Measurements from ENCODE around the gene TPRG1L.

Gene TPRG1L

GRCh38 chr1:3603156-3603555 is 21.7 kb upstream of the TPRG1L start (continued):
- no peak for TF ChIP-seq EGR2 (tag by site-specific recombination; IDR thresholded peaks at IDR 0.05; ENCODE audit: low read depth)
- TF ChIP-seq ZNF211 (tag by site-specific recombination; IDR thresholded peaks at IDR 0.05; ENCODE audit: low read depth): no peak

DNA sequence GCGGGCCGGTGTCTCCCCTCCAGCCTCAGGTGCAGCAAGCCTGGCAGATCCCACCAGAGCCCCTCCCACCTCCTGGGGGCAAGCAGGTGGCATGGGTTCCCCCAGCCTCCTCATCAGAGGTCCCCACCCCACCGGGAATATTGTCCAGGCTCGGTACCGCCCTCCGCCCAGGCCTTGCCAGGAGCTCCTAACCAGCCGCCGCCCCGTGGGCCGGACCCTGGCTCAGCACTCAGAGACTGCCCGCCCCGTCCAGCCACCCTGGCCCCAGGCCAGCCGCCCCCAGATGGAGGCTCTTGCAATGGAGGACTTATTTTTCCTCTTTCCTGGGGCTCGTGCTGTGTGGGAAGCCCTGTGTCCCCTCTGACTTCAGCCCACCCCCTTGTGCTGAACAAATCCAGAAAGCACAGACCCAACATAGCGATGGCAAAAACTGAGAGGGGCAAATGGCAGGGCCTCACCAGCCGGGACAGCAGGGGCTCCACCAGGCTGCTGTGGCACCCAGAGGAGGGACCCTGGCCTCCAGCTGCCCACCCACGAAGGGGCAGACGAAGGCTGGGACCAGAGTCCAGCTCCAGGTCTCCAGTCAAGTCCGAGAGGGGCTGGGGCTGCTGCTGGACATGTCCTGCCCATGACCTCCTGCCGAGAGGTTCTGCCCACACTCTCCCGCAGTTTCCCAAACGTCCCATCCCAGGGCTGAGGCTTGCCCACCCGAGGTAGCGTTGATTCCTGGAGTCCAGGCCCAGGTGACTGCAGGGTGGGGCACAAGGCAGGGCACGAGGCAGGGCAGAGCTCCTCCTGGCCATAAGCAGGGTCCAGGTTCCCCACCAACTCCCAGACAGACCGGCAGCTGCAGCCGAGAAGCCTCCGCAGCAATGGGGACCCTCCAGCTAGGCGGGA is 21.0 kb upstream of the TPRG1L start:
- no peaks in the 10 kb centered on the region for H3K36me3 ChIP-seq (ENCODE audit: control insufficient read depth in 2 of 2, insufficient read depth in 1 of 2, low read length in 2 of 2)
- no peak overlapping the region for H3K27ac ChIP-seq (ENCODE audit: extremely low read depth, low read depth, low read length)
- H3K4me1 ChIP-seq (ENCODE audit: control insufficient read depth, insufficient read depth, low read length): no peaks in the 10 kb centered on the region
- no peak overlapping the region for H3K4me3 ChIP-seq (ENCODE audit: low read depth, low read length)
- POLR2A ChIA-PET: no interaction called here
- no peaks in the 10 kb centered on the region for H3K9me3 ChIP-seq (ENCODE audit: control insufficient read depth, insufficient read depth, low read depth, low read length)
- CTCF ChIA-PET: interaction anchor here (1.2 kb wide), 1 partner anchor 12 kb away, joined by 3 read pairs; no protein-coding TSS in a partner anchor
- TF ChIP-seq ZFHX2 (tag by site-specific recombination; conservative IDR thresholded peaks at IDR 0.05) (peak; percentile 24; the same call in 1 of the 2 replicates), EGR2 (tag by site-specific recombination; IDR thresholded peaks at IDR 0.05; ENCODE audit: low read depth) (0 out of 2 replicates have a peak, but pooled peaks have one; percentile 29), ZNF776 (tag by site-specific recombination; IDR thresholded peaks at IDR 0.05; ENCODE audit: borderline replicate concordance) (no peak)

- 0 out of 2 replicates have a peak, but pooled peaks have one; percentile 21 for TF ChIP-seq GLIS2 (tag by site-specific recombination; IDR thresholded peaks at IDR 0.05)
- no peak for TF ChIP-seq ZBTB21 (tag by site-specific recombination; IDR thresholded peaks at IDR 0.05)
- TF ChIP-seq TRIM28 (IDR thresholded peaks at IDR 0.05; ENCODE audit: borderline replicate concordance, low read length): peak; percentile 74; the same call in 1 of the 2 replicates
- no peak for TF ChIP-seq ZNF132 (tag by site-specific recombination; IDR thresholded peaks at IDR 0.05; ENCODE audit: borderline replicate concordance)
- TF ChIP-seq, protein P1, sequence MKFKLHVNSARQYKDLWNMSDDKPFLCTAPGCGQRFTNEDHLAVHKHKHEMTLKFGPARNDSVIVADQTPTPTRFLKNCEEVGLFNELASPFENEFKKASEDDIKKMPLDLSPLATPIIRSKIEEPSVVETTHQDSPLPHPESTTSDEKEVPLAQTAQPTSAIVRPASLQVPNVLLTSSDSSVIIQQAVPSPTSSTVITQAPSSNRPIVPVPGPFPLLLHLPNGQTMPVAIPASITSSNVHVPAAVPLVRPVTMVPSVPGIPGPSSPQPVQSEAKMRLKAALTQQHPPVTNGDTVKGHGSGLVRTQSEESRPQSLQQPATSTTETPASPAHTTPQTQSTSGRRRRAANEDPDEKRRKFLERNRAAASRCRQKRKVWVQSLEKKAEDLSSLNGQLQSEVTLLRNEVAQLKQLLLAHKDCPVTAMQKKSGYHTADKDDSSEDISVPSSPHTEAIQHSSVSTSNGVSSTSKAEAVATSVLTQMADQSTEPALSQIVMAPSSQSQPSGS (tag by site-specific recombination; IDR thresholded peaks at IDR 0.05; ENCODE audit: low read depth): peak; percentile 38; the same call in 1 of the 2 replicates
- no peak for TF ChIP-seq ZNF530 (tag by site-specific recombination; IDR thresholded peaks at IDR 0.05; ENCODE audit: low read depth)
- peak; percentile 49 for TF ChIP-seq SETDB1 (IDR thresholded peaks at IDR 0.05; ENCODE audit: insufficient read length, low read length)
- no peak for TF ChIP-seq SP7 (tag by site-specific recombination; IDR thresholded peaks at IDR 0.05)
- no peak overlapping the region for H3K4me3 ChIP-seq (ENCODE audit: low read depth, low read length)
- ChIA-PET POLR2A (no interaction called here), CTCF (interaction anchor here (1.2 kb wide), 1 partner anchor 11 kb away, joined by 3 read pairs; no protein-coding TSS in a partner anchor)
- no peaks in the 10 kb centered on the region for H3K36me3 ChIP-seq (ENCODE audit: control insufficient read depth in 2 of 2, insufficient read depth in 1 of 2, low read length in 2 of 2)
- no peaks in the 10 kb centered on the region for H3K4me1 ChIP-seq (ENCODE audit: control insufficient read depth, insufficient read depth, low read length)
- no peak overlapping the region for H3K27ac ChIP-seq (ENCODE audit: extremely low read depth, low read depth, low read length)
- no peaks in the 10 kb centered on the region for H3K9me3 ChIP-seq (ENCODE audit: control insufficient read depth, insufficient read depth, low read depth, low read length)
Measured at GRCh38 chr1:3604468-3604974, 20.3 kb upstream of the TPRG1L start.

DNA sequence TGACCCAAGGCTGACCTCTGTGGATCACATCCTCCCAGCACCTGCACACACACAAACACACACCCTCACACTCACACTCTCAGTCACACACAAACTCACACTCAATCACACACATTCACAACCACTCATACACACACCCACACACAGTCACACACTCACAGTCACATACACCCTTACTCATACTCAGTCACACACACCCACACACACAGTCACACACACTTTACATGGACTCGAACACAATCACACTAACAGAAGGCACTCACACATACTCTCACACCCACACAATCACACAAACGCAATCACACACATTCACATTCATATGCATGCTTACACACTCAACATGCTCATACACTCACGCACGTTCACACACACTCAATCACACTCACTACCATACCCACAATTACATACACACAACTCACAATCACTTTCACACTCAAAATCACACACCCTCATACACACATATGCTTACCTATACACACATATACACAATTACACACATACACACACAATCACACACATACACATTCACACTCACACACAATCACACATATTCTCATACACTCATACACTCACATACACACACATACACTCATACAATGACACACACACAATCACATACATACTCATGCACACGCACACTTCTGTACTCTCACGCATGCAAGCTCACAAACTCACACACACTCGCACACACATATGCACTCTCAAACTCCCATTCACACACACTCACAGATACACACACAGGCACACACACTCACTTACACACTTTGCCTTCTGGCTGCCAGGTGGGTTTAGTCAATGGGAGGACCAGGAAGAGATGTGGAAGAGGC is 19.6 kb upstream of the TPRG1L start:
- Histone ChIP-seq H3K9me3 (ENCODE audit: control insufficient read depth, insufficient read depth, low read depth, low read length) (no peaks in the 10 kb centered on the region), H3K36me3 (ENCODE audit: control insufficient read depth in 2 of 2, insufficient read depth in 1 of 2, low read length in 2 of 2) (no peaks in the 10 kb centered on the region), H3K4me1 (ENCODE audit: control insufficient read depth, insufficient read depth, low read length) (no peaks in the 10 kb centered on the region), H3K27ac (ENCODE audit: extremely low read depth, low read depth, low read length) (no peak overlapping the region), H3K4me3 (ENCODE audit: low read depth, low read length) (no peak overlapping the region)
- ChIA-PET CTCF (interaction anchor here (1.2 kb wide), 1 partner anchor 16 kb away, joined by 3 read pairs; no protein-coding TSS in a partner anchor), POLR2A (no interaction called here)
- peak; percentile 26; the same call in 1 of the 2 replicates for TF ChIP-seq PATZ1 (tag by site-specific recombination; IDR thresholded peaks at IDR 0.05)
- 0 out of 2 replicates have a peak, but pooled peaks have one; percentile 11 for TF ChIP-seq ZIC2 (tag by site-specific recombination; IDR thresholded peaks at IDR 0.05)
- TF ChIP-seq ZNF473 (tag by site-specific recombination; IDR thresholded peaks at IDR 0.05): peak; percentile 24; the same call in 1 of the 2 replicates
- TF ChIP-seq, protein P2, sequence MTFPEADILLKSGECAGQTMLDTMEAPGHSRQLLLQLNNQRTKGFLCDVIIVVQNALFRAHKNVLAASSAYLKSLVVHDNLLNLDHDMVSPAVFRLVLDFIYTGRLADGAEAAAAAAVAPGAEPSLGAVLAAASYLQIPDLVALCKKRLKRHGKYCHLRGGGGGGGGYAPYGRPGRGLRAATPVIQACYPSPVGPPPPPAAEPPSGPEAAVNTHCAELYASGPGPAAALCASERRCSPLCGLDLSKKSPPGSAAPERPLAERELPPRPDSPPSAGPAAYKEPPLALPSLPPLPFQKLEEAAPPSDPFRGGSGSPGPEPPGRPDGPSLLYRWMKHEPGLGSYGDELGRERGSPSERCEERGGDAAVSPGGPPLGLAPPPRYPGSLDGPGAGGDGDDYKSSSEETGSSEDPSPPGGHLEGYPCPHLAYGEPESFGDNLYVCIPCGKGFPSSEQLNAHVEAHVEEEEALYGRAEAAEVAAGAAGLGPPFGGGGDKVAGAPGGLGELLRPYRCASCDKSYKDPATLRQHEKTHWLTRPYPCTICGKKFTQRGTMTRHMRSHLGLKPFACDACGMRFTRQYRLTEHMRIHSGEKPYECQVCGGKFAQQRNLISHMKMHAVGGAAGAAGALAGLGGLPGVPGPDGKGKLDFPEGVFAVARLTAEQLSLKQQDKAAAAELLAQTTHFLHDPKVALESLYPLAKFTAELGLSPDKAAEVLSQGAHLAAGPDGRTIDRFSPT (tag by site-specific recombination; IDR thresholded peaks at IDR 0.05): no peak
- TF ChIP-seq, protein P3, sequence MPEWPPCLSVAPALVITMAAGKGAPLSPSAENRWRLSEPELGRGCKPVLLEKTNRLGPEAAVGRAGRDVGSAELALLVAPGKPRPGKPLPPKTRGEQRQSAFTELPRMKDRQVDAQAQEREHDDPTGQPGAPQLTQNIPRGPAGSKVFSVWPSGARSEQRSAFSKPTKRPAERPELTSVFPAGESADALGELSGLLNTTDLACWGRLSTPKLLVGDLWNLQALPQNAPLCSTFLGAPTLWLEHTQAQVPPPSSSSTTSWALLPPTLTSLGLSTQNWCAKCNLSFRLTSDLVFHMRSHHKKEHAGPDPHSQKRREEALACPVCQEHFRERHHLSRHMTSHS (tag by site-specific recombination; IDR thresholded peaks at IDR 0.05): peak; percentile 38; the same call in 1 of the 2 replicates
- peak; percentile 98 for TF ChIP-seq EGR2 (tag by site-specific recombination; IDR thresholded peaks at IDR 0.05; ENCODE audit: low read depth)
- TF ChIP-seq SALL2 (tag by site-specific recombination; IDR thresholded peaks at IDR 0.05; ENCODE audit: borderline replicate concordance): no peak
- 0 out of 2 replicates have a peak, but pooled peaks have one; percentile 38 for TF ChIP-seq ZNF155 (tag by site-specific recombination; IDR thresholded peaks at IDR 0.05)
